ENCODE results near the gene TRRAP. TPM values are rescaled to one million over a fixed set of nuclear protein-coding genes. Genes with fewer than 3 reads are reported as not detected.

TRRAP gene
- polyA plus RNA-seq, 2 of the 4 experiments (the other 2 are of a cell fraction): 12.2 to 22.1 TPM

DNA sequence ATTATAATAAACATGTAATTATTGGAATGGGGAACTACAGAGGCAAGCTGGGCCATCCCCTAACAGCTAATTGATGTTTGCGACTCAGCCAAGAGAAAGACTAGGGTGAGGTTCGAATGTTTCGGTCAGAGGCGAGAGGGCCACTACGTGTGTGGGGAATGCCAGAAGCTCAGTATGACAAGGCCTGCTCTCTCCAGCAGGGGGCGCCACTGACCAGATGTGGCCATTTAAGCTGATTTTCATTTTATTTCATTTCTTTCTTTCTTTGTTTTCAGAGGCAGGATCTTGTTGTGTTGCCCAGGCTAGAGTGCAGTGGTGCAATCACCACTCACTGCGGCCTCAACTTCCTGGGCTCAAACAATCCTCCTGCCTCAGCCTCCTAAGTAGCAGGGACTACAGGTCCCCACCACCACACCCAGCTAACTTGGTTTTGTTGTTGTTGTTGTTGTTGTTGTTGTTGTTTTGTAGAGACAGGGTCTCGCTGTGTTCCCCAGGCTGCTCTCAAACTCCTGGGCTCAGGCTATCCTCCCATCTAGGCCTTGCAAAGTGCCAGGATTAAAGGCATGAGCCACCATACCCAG lies 46.6 kb upstream of the TRRAP start (continued):
- TF ChIP-seq, protein P1, sequence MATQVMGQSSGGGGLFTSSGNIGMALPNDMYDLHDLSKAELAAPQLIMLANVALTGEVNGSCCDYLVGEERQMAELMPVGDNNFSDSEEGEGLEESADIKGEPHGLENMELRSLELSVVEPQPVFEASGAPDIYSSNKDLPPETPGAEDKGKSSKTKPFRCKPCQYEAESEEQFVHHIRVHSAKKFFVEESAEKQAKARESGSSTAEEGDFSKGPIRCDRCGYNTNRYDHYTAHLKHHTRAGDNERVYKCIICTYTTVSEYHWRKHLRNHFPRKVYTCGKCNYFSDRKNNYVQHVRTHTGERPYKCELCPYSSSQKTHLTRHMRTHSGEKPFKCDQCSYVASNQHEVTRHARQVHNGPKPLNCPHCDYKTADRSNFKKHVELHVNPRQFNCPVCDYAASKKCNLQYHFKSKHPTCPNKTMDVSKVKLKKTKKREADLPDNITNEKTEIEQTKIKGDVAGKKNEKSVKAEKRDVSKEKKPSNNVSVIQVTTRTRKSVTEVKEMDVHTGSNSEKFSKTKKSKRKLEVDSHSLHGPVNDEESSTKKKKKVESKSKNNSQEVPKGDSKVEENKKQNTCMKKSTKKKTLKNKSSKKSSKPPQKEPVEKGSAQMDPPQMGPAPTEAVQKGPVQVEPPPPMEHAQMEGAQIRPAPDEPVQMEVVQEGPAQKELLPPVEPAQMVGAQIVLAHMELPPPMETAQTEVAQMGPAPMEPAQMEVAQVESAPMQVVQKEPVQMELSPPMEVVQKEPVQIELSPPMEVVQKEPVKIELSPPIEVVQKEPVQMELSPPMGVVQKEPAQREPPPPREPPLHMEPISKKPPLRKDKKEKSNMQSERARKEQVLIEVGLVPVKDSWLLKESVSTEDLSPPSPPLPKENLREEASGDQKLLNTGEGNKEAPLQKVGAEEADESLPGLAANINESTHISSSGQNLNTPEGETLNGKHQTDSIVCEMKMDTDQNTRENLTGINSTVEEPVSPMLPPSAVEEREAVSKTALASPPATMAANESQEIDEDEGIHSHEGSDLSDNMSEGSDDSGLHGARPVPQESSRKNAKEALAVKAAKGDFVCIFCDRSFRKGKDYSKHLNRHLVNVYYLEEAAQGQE (IDR thresholded peaks at IDR 0.05): no peak
- TF ChIP-seq, protein P2, sequence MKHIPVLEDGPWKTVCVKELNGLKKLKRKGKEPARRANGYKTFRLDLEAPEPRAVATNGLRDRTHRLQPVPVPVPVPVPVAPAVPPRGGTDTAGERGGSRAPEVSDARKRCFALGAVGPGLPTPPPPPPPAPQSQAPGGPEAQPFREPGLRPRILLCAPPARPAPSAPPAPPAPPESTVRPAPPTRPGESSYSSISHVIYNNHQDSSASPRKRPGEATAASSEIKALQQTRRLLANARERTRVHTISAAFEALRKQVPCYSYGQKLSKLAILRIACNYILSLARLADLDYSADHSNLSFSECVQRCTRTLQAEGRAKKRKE (CRISPR knock-in tag; IDR thresholded peaks at IDR 0.05; ENCODE audit: low read depth): no peak

DNA sequence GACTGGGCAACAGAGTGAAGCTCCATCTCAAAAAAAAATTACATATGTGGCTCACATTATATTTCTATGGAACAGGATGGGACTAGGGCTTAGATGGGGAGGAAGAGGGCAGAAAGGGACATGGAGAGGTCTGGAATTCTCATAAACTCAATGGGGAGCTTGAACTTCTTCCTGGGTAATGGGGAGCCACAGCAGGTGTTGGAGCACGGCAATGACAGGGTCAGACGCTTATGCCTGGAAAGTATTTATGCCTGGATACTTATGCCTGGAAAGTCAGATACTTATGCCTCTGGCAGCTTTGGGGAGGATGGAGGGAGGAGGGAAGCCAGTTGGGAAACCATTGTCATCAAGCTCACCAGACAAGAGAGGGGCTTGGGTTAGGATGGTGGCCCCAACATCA lies 45.3 kb upstream of the TRRAP start:
- POLR2A ChIA-PET: no interaction called here
- Histone ChIP-seq H3K4me1 (no peaks in the 10 kb centered on the region), H3K27ac (no peak overlapping the region), H3K9me3 (no peaks in the 10 kb centered on the region), H3K4me3 (no peak overlapping the region), H3K4me2 (no peak overlapping the region)
- WGBS (ENCODE audit: missing lambda C conversion rate): 67% methylated on average over 2 of the region's 2 CpGs
- no peak for DNase-seq (ENCODE audit: low read depth in 1 of 2, low spot score in 1 of 2)
- TF ChIP-seq RARB (CRISPR knock-in tag; IDR thresholded peaks at IDR 0.05): no peak
- TF ChIP-seq MAZ (IDR thresholded peaks at IDR 0.05; ENCODE audit: borderline replicate concordance, low read depth, low read length): no peak
- TF ChIP-seq ZFP36 (IDR thresholded peaks at IDR 0.05; ENCODE audit: borderline replicate concordance, partially characterized antibody): peak; percentile 33
- CTCF ChIA-PET: interaction anchor here (0.6 to 14.7 kb wide), 9 partner anchors 7 to 538 kb away, joined by 3 to 160 read pairs (median 8); no protein-coding TSS in a partner anchor
- no peak for FAIRE-seq
- ATAC-seq: no peak

DNA sequence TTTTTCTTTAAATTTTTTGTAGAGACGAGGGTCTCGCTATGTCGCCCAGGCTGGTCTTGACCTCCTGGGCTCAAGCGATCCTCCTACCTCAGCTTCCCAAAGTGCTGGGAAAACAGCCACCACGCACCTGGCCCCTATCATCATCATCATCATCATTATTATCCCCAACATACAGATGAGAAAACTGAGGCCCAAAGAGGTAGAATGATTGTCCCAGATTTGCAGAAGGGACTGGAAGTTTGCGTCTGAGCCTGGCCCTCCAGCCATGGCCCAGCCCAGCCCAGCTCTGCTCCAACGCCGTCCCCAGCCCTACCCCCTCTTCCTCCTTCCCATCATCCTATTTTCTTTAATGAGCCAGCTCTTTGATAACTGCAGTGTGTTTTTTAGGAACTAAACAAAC lies 43.4 kb upstream of the TRRAP start:
- DNase-seq (ENCODE audit: low read depth in 1 of 2, low spot score in 1 of 2): no peak
- no peak for FAIRE-seq
- TF ChIP-seq CEBPB (IDR thresholded peaks at IDR 0.05): no peak
- no peak overlapping the region for H3K4me3 ChIP-seq
- H3K4me2 ChIP-seq: no peak overlapping the region
- ChIA-PET POLR2A (no interaction called here), CTCF (interaction anchor here (1.3 to 9.0 kb wide), 4 partner anchors 8 to 405 kb away, joined by 3 to 288 read pairs (median 11); no protein-coding TSS in a partner anchor)
- no peak overlapping the region for H3K27ac ChIP-seq
- H3K4me1 ChIP-seq: no peaks in the 10 kb centered on the region
- H3K9me3 ChIP-seq: no peaks in the 10 kb centered on the region
- ATAC-seq: no peak
- 47% methylated on average over 8 of the region's 8 CpGs for WGBS (ENCODE audit: missing lambda C conversion rate)

DNA sequence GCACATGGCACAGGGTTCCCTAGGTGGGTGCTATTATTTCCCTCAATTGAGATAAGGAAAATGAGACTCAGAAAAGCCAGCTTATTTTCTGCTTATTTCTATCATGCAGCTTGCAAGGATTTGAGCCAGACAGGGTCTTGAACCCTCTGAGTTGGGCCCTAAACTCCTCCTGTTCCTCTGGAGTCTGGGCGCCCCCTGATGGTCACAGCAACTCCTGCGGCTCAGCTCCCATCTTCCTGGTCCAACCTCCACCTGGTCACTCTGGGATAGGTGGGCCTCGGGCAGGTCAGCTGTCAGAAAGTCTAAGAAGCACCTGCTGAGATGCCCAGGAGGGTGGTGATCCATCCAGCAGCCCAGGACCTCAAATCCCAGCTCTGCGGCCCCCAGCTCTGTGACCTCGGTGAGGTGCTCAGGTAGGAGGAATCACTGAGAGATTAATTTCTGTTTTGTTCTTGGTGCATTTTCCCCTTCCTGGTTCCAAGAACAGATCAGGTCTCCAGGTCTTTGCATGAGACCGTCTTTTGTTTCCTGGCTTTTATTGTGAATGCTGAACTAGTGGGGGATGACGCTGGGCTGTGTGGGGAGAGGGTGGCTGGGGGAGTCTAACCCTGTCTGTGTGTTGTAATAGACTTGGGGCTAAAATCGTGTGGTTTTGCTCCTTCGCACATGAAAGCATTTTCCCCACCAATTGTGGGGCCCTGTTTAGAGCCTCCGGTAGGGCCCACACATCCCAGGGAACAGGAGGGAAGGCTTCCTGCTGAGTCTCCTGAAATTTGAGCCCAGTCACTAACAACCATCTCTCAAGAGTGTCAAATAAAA lies 41.3 kb upstream of the TRRAP start:
- Histone ChIP-seq H3K4me3 (no peak overlapping the region), H3K4me2 (no peak overlapping the region), H3K27ac (no peak overlapping the region), H3K9me3 (no peaks in the 10 kb centered on the region), H3K4me1 (peaks cover 13% of the 10 kb centered on the region; the same call in 2 of the 3 replicates)
- DNase-seq (ENCODE audit: low read depth in 1 of 2, low spot score in 1 of 2): peak; percentile 51 to 67
- no peak for TF ChIP-seq RFX5 (IDR thresholded peaks at IDR 0.05)
- no peak for TF ChIP-seq JUNB (IDR thresholded peaks at IDR 0.05)
- TF ChIP-seq, protein P3, sequence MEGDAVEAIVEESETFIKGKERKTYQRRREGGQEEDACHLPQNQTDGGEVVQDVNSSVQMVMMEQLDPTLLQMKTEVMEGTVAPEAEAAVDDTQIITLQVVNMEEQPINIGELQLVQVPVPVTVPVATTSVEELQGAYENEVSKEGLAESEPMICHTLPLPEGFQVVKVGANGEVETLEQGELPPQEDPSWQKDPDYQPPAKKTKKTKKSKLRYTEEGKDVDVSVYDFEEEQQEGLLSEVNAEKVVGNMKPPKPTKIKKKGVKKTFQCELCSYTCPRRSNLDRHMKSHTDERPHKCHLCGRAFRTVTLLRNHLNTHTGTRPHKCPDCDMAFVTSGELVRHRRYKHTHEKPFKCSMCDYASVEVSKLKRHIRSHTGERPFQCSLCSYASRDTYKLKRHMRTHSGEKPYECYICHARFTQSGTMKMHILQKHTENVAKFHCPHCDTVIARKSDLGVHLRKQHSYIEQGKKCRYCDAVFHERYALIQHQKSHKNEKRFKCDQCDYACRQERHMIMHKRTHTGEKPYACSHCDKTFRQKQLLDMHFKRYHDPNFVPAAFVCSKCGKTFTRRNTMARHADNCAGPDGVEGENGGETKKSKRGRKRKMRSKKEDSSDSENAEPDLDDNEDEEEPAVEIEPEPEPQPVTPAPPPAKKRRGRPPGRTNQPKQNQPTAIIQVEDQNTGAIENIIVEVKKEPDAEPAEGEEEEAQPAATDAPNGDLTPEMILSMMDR (IDR thresholded peaks at IDR 0.05): peak; percentile 73
- peak; percentile 83 to 84 for TF ChIP-seq RAD21 (conservative IDR thresholded peaks at IDR 0.05 in 1 of 2, IDR thresholded peaks at IDR 0.05 in 1 of 2)
- no peak for TF ChIP-seq KDM1A (IDR thresholded peaks at IDR 0.05; ENCODE audit: low read depth)
- TF ChIP-seq SMC3 (IDR thresholded peaks at IDR 0.05): peak; percentile 80
- no peak for TF ChIP-seq MAFK (IDR thresholded peaks at IDR 0.05; ENCODE audit: partially characterized antibody)
- TF ChIP-seq RNF2 (IDR thresholded peaks at IDR 0.05; ENCODE audit: borderline replicate concordance, low read depth): no peak
- no peak for TF ChIP-seq CEBPB (IDR thresholded peaks at IDR 0.05)
- no peak for FAIRE-seq
- 28% methylated on average over 10 of the region's 10 CpGs for WGBS (ENCODE audit: missing lambda C conversion rate)
- ChIA-PET POLR2A (no interaction called here), CTCF (interaction anchor here (0.6 to 9.0 kb wide), 40 partner anchors 9 to 673 kb away, joined by 3 to 288 read pairs (median 3); no protein-coding TSS in a partner anchor)
- ATAC-seq: peak; percentile 62 to 79; a peak in 5 of 6 replicates
